ENCODE results near the gene FKBP1A. TPM values are rescaled to one million over a fixed set of nuclear protein-coding genes. Genes with fewer than 3 reads are reported as not detected.

The FKBP1A gene
- total and polyA plus RNA-seq, 7 donors = 71.7 to 515 (median 118) TPM

- no peak overlapping the region for H3K27ac ChIP-seq
- no peaks in the 10 kb centered on the region for H3K36me3 ChIP-seq
- WGBS, 2 donors = 45 to 62% methylated on average over 3 of the region's 3 CpGs
- H3K27me3 ChIP-seq = peaks cover 0 to 5% (median 4%) of the 10 kb centered on the region in 3 donors
- no peak for DNase-seq
- H3K4me1 ChIP-seq = peaks cover 0 to 5% (median 0%) of the 10 kb centered on the region in 4 donors
- intact Hi-C loops (cut with DNase I) = no loop called here
- no peak overlapping the region for H3K4me3 ChIP-seq
- no peak for TF ChIP-seq POLR2A (IDR thresholded peaks at IDR 0.05)
- no peak for TF ChIP-seq POLR2AphosphoS5 (IDR thresholded peaks at IDR 0.05)
- TF ChIP-seq CTCF (IDR thresholded peaks at IDR 0.05) = no peak
- TF ChIP-seq EP300 (IDR thresholded peaks at IDR 0.05) = no peak
- no peaks in the 10 kb centered on the region for H3K9me3 ChIP-seq
Measured at GRCh38 chr20:1427457-1428054, 34.7 kb upstream of the FKBP1A start.

GRCh38 chr20:1426231-1426849, 33.5 kb upstream of the FKBP1A start:
- H3K9me3 ChIP-seq = no peaks in the 10 kb centered on the region
- DNase-seq = no peak
- H3K27ac ChIP-seq = no peak overlapping the region
- H3K27me3 ChIP-seq = peaks cover 0 to 13% (median 7%) of the 10 kb centered on the region in 3 donors
- peaks cover 0 to 5% (median 0%) of the 10 kb centered on the region in 4 donors for H3K4me1 ChIP-seq
- no peaks in the 10 kb centered on the region for H3K36me3 ChIP-seq
- H3K4me3 ChIP-seq = no peak overlapping the region
- intact Hi-C loops (cut with DNase I) = no loop called here
- WGBS, 2 donors = 66 to 72% methylated on average over 4 of the region's 4 CpGs
- no peak for TF ChIP-seq POLR2AphosphoS5 (IDR thresholded peaks at IDR 0.05)
- no peak for TF ChIP-seq EP300 (IDR thresholded peaks at IDR 0.05)
- no peak for TF ChIP-seq POLR2A (IDR thresholded peaks at IDR 0.05)
- TF ChIP-seq CTCF (IDR thresholded peaks at IDR 0.05) = no peak

GRCh38 chr20:1424336-1424735, 31.5 kb upstream of the FKBP1A start:
- WGBS, 2 donors = 66 to 86% methylated on average over 1 of the region's 1 CpG
- intact Hi-C loops (cut with DNase I) = no loop called here

GRCh38 chr20:1423625-1424106, 30.8 kb upstream of the FKBP1A start:
- intact Hi-C loops (cut with DNase I) = no loop called here
- H3K27me3 ChIP-seq = peaks cover 0 to 13% (median 7%) of the 10 kb centered on the region in 3 donors
- DNase-seq = no peak
- no peaks in the 10 kb centered on the region for H3K4me1 ChIP-seq
- H3K9me3 ChIP-seq = peaks cover 0 to 4% (median 0%) of the 10 kb centered on the region in 4 donors
- no peak for TF ChIP-seq EP300 (IDR thresholded peaks at IDR 0.05)
- TF ChIP-seq POLR2A (IDR thresholded peaks at IDR 0.05) = no peak
- TF ChIP-seq POLR2AphosphoS5 (IDR thresholded peaks at IDR 0.05) = no peak
- TF ChIP-seq CTCF (IDR thresholded peaks at IDR 0.05) = no peak
- H3K27ac ChIP-seq = no peak overlapping the region
- no peak overlapping the region for H3K4me3 ChIP-seq
- H3K36me3 ChIP-seq = no peaks in the 10 kb centered on the region
- WGBS, 2 donors = 24 to 54% methylated on average over 7 of the region's 7 CpGs

More at GRCh38 chr20:1424336-1424735, 31.5 kb upstream of the FKBP1A start:
- H3K27ac ChIP-seq = no peak overlapping the region
- H3K4me3 ChIP-seq = no peak overlapping the region
- H3K27me3 ChIP-seq = peaks cover 0 to 13% (median 7%) of the 10 kb centered on the region in 3 donors
- DNase-seq = no peak
- no peaks in the 10 kb centered on the region for H3K36me3 ChIP-seq
- peaks cover 0 to 4% (median 0%) of the 10 kb centered on the region in 4 donors for H3K9me3 ChIP-seq
- no peaks in the 10 kb centered on the region for H3K4me1 ChIP-seq
- no peak for TF ChIP-seq POLR2A (IDR thresholded peaks at IDR 0.05)
- no peak for TF ChIP-seq EP300 (IDR thresholded peaks at IDR 0.05)
- TF ChIP-seq POLR2AphosphoS5 (IDR thresholded peaks at IDR 0.05) = no peak
- no peak for TF ChIP-seq CTCF (IDR thresholded peaks at IDR 0.05)

Data from sigmoid colon (tissue), 7 donors.